ENCODE measurements around the gene KIAA1328. TPM values are rescaled to one million over a fixed set of nuclear protein-coding genes. Genes with fewer than 3 reads are reported as not detected.

The KIAA1328 gene
- total RNA-seq, 2 donors from 2014 or later = 4.8 to 5.2 TPM

DNA sequence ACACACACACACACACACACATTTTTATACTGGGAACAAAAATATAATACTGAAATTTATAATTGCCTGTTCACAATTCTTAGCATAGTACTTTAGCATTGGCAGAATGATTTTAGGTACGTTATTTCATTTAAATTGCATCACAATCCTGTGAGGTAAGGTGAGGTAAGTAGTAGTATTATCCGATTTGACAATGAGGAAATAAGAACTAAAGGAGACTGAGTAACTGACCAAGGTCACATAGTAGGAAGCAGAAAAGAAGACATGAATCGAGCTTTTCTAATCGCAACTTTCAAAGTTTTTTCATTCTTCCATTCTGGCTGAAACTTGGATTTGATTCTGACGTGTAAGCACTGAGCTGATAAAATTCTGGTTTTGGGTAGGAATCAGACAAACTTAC, 351.2 kb downstream of the KIAA1328 start:
- intact Hi-C loops (cut with DNase I) = no loop called here
- Histone ChIP-seq H3K4me3 (no peak overlapping the region), H3K9ac (ENCODE audit: low read depth in 2 of 2, low read length in 2 of 2) (no peak overlapping the region), H3K36me3 (no peaks in the 10 kb centered on the region), H3K27ac (no peak overlapping the region), H3K9me3 (no peaks in the 10 kb centered on the region), H3K27me3 (no peaks in the 10 kb centered on the region), H3K4me1 (no peaks in the 10 kb centered on the region)
- no peak for DNase-seq
- TF ChIP-seq, protein P1, sequence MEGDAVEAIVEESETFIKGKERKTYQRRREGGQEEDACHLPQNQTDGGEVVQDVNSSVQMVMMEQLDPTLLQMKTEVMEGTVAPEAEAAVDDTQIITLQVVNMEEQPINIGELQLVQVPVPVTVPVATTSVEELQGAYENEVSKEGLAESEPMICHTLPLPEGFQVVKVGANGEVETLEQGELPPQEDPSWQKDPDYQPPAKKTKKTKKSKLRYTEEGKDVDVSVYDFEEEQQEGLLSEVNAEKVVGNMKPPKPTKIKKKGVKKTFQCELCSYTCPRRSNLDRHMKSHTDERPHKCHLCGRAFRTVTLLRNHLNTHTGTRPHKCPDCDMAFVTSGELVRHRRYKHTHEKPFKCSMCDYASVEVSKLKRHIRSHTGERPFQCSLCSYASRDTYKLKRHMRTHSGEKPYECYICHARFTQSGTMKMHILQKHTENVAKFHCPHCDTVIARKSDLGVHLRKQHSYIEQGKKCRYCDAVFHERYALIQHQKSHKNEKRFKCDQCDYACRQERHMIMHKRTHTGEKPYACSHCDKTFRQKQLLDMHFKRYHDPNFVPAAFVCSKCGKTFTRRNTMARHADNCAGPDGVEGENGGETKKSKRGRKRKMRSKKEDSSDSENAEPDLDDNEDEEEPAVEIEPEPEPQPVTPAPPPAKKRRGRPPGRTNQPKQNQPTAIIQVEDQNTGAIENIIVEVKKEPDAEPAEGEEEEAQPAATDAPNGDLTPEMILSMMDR (IDR thresholded peaks at IDR 0.05) = no peak

DNA sequence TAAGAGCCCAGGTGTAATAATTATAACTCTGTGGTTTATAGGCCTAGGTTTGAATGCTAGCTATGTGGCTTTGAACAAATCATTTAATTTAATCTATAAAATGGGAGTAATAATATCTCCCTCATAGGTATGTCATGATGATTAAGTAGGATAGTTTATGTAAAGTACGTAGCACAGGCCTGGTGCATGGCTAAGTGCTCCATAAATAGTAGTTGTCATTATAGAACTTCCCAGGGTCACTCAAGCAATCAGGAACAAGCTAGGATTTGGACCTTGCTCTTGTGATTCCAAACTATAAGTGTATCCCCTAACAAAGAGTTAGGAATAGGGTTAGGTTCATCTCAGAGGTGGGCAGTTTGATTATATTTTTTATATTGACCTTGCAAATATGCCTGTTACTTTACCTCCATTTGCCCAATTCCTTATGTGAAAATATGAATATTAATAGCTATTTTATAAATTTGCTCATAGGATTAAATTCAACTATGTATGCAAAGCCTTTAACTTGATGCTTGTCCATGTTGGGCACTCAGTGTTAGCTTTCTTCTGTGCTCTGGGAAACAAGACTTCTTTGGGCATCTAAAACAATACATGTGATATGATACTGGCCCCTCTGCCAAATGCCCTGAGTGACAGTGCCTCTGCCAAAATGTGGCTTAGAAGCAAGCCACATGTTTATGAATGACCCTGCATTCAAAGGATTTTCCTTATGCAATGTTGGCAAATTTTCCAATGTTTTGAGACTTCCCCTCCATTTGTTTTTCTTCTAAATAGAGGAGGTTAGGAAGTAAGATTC, 353.6 kb downstream of the KIAA1328 start:
- DNase-seq = no peak
- no peak overlapping the region for H3K4me3 ChIP-seq
- H3K9ac ChIP-seq (ENCODE audit: low read depth in 2 of 2, low read length in 2 of 2) = no peak overlapping the region
- H3K36me3 ChIP-seq = no peaks in the 10 kb centered on the region
- TF ChIP-seq, protein P1 (IDR thresholded peaks at IDR 0.05) = no peak
- intact Hi-C loops (cut with DNase I) = no loop called here
- H3K27ac ChIP-seq = no peak overlapping the region
- H3K27me3 ChIP-seq = no peaks in the 10 kb centered on the region
- H3K4me1 ChIP-seq = no peaks in the 10 kb centered on the region
- H3K9me3 ChIP-seq = no peaks in the 10 kb centered on the region

DNA sequence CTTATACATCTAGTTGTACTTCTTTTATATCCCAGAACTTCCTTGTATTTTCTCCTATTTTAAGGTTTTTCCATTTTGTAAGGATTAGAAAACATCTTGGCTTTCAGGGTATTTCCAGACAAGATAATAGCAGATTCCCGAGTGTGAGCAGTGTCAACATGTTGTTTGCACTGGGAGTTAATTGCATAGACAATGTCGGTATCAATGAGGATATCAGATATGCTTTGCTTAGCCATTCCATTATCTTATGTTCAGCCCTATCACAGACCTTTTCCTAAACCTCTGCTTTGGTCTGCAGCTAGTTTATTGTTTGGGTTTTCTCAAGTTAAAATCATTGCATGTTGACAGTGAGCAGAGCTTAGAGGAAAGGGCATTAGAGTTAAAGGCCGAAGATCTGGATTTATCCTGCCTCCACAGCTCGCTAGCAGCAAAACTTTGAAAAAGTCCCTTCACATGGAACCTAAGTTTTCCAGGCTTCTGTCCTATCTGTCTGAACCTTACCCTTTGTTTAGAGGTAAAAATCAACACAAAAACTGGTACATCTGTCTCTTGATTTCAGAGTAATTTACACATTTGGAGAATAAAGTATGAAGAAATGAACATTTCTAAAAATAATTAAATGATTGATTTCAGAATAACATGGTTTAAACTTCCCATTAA, 355.4 kb downstream of the KIAA1328 start:
- no peak overlapping the region for H3K27ac ChIP-seq
- no peak overlapping the region for H3K4me3 ChIP-seq
- no peaks in the 10 kb centered on the region for H3K36me3 ChIP-seq
- H3K4me1 ChIP-seq = no peaks in the 10 kb centered on the region
- intact Hi-C loops (cut with DNase I) = no loop called here
- no peaks in the 10 kb centered on the region for H3K9me3 ChIP-seq
- TF ChIP-seq, protein P1 (IDR thresholded peaks at IDR 0.05) = no peak
- H3K27me3 ChIP-seq = no peaks in the 10 kb centered on the region
- no peak overlapping the region for H3K9ac ChIP-seq (ENCODE audit: low read depth in 2 of 2, low read length in 2 of 2)
- no peak for DNase-seq

DNA sequence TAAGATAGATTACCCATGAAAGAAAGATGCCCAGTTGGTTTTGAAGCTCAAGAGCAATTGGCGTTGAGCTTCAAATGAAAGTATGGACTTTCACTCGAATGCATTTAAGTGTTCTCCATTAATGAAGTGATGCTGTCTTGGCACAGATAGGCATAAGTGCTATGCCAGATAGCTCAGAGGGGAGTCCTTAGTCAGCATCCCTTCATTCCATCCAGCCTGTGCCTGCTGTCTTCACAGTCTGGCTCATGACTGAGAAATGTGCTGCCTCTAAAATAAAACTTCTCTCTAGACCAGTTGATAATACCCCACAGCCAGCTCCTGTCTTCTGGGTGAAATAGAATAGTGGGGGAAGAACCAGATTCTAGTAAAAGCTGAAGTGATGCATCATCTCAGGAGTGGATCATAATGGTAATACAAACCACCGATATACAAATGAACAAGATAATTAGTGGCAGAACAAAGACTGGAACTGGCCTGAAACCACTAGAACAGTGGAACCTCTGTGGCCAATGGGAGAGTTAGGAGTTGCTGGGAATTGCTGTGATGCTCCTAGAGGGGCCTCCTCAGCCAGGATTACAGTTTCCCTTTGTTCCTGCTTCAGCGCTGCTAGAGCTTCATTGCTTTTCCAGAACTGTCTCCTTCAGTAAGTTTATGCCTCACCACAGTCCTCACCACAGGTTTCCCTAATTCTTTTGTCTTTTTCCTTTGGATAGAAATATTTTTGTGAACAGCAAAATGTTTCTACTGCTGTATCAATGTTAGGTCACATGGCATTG, 359.3 kb downstream of the KIAA1328 start:
- intact Hi-C loops (cut with DNase I) = no loop called here
- Histone ChIP-seq H3K4me3 (no peak overlapping the region), H3K27me3 (no peaks in the 10 kb centered on the region), H3K9me3 (no peaks in the 10 kb centered on the region), H3K36me3 (no peaks in the 10 kb centered on the region), H3K9ac (ENCODE audit: low read depth in 2 of 2, low read length in 2 of 2) (no peak overlapping the region), H3K4me1 (no peaks in the 10 kb centered on the region), H3K27ac (no peak overlapping the region)
- no peak for DNase-seq
- TF ChIP-seq, protein P1 (IDR thresholded peaks at IDR 0.05) = no peak

DNA sequence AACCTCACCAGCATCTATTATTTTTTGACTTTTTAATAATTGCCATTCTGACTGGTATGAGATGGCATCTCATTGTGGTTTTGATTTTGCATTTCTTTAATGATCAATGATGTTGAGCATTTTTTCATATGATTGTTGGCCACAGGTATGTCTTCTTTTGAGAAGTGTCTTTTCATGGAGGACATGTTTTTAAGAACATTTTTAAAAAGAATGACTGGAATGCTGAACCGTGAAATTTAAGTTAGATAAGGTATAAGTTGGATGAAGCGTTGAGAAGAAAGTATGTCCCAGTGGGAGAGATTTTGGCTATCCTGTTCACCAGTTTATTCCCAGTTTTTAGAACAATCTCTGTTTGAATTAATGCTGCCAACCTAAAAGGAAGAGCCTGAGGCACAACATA, 370.8 kb downstream of the KIAA1328 start:
- Histone ChIP-seq H3K27ac (no peak overlapping the region), H3K4me3 (no peak overlapping the region), H3K36me3 (no peaks in the 10 kb centered on the region), H3K9ac (ENCODE audit: low read depth in 2 of 2, low read length in 2 of 2) (no peak overlapping the region), H3K4me1 (no peaks in the 10 kb centered on the region), H3K9me3 (no peaks in the 10 kb centered on the region), H3K27me3 (no peaks in the 10 kb centered on the region)
- TF ChIP-seq, protein P1 (IDR thresholded peaks at IDR 0.05) = no peak
- no peak for DNase-seq
- intact Hi-C loops (cut with DNase I) = no loop called here
